OCI-LY3 (cell line): Measurements from ENCODE around the gene PHB1.

Experiments
- CTCF ChIP-seq: fragments of 200-600, 300-600 bp; sonication (generic); IDR thresholded peaks from 2 replicates; pipeline ENCODE4 v1.5.1; 2014; ENCODE audit warnings: antibody characterized with exemption, low read length, low read depth
- EZH2phosphoT487 ChIP-seq: fragments of 200-600 bp; shearing (Covaris generic); IDR thresholded peaks from 2 replicates; pipeline ENCODE4 v1.6.1; 2018; ENCODE audit warnings: antibody characterized with exemption, mixed run types, low read depth

DNA sequence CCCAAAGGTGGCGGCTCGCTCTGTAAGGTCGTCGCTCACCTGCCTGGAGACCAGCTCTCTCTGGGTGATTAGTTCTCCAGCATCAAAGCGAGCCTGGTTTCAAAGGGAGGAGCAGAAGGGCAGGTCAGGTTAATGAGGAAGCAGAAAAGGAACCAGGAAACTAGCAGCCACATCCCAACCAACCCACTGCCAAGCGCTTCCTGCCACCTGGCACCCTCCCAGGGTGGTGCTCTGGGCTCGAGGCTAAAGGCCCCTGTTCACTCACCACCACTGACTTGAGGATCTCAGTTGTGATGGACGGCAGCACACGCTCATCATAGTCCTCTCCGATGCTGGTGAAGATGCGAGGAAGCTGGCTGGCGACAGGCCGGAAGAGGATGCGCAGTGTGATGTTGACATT is 5.6 kb downstream of the PHB1 start:
- TF ChIP-seq CTCF (no peak), EZH2phosphoT487 (no peak)
